Upper lobe of right lung (tissue), 1 donor: Measurements from ENCODE around the gene TRABD2B. TPM values are rescaled to one million over a fixed set of nuclear protein-coding genes. Genes with fewer than 3 reads are reported as not detected.

Experiments
- ATAC-seq: fragments of 200-7000 bp; cut with Tn5 transposase; one replicate; pipeline ENCODE4 v1.9.1; 2020; ENCODE audit warnings: mild to moderate bottlenecking, moderate library complexity
- DNase-seq: peaks from one replicate; pipeline ENCODE4 v3.0.0-alpha.2; 2020
- H3K27ac ChIP-seq: fragments of 200-600 bp; one replicate; pipeline ENCODE4 v1.8.0; 2022
- H3K27me3 ChIP-seq: fragments of 200-600 bp; one replicate; pipeline ENCODE4 v1.8.0; 2022; ENCODE audit warnings: mild to moderate bottlenecking
- H3K36me3 ChIP-seq: fragments of 200-600 bp; one replicate; pipeline ENCODE4 v1.8.0; 2022
- H3K4me1 ChIP-seq: fragments of 200-600 bp; one replicate; pipeline ENCODE4 v1.8.0; 2022
- H3K4me3 ChIP-seq: fragments of 200-600 bp; one replicate; pipeline ENCODE4 v1.8.0; 2022; ENCODE audit warnings: mild to moderate bottlenecking
- H3K9me3 ChIP-seq: fragments of 200-600 bp; one replicate; pipeline ENCODE4 v1.8.0; 2022
- intact Hi-C: fragments of 100-400 bp; cut with DNase I; formaldehyde crosslinking; loops from one replicate; pipeline ENCODE4 v1.11.0; 2022
- total RNA-seq: library from RNA; stranded (reverse); fragmentation: NEBNext Ultra II Directional; extraction: Animal tissue kit (Norgen Biotek cat#: 25700); gene quantifications from one replicate; pipeline ENCODE4 v1.2.1, GENCODE V29; 2021
- TF ChIP-seq, protein P1 (sequence below): fragments of 200-600 bp; IDR thresholded peaks from one replicate; pipeline ENCODE4 v1.8.0; 2022; ENCODE audit warnings: antibody characterized with exemption
- donor health status: DM: no; HTN: yes; CAD: no; lungs with severe emphysema.

TRABD2B gene
- total RNA-seq, 1 donor from 2014 or later: 1.2 TPM

DNA sequence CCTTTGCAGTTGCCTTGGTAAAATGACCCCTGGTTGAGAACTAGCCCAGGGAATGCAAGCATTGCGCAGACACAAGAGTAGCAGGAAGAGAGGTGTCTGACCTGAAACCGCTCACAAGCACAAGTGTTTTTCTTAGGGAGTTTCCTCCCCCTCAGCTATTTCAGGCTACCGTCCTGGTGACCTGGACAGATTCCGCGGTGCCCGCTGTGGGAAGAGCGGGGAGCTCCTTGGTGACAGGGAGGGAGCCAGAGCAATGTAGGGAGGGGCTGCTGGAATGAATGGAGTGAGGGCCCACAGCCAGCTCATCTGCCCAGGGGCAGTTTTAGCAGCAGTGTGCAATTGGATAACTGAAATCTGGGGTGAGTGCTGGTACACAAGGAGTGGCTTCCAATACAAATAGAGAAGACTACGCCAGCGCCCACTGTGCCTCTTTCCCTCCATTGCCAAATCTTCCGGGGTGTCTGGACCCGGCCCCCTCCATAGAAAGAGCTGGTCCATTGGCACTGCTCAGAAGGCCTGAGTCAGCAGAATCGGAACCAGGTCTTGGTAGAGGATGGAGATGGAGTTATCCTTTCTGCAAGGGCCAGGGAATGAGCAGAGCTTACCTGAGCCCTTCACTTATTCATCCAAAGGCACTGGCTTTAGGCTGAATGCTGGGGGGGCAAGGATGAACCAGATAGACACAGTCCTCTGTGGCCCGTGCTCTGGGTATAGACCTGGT lies 82.8 kb downstream of the TRABD2B start:
- no peaks in the 10 kb centered on the region for H3K36me3 ChIP-seq
- intact Hi-C loops: no loop called here
- ATAC-seq (peak; percentile 54), DNase-seq (no peak)
- no peaks in the 10 kb centered on the region for H3K27me3 ChIP-seq
- no peaks in the 10 kb centered on the region for H3K9me3 ChIP-seq
- H3K27ac ChIP-seq: no peak overlapping the region
- peaks cover 8% of the 10 kb centered on the region for H3K4me1 ChIP-seq
- no peak overlapping the region for H3K4me3 ChIP-seq
- TF ChIP-seq, protein P1, sequence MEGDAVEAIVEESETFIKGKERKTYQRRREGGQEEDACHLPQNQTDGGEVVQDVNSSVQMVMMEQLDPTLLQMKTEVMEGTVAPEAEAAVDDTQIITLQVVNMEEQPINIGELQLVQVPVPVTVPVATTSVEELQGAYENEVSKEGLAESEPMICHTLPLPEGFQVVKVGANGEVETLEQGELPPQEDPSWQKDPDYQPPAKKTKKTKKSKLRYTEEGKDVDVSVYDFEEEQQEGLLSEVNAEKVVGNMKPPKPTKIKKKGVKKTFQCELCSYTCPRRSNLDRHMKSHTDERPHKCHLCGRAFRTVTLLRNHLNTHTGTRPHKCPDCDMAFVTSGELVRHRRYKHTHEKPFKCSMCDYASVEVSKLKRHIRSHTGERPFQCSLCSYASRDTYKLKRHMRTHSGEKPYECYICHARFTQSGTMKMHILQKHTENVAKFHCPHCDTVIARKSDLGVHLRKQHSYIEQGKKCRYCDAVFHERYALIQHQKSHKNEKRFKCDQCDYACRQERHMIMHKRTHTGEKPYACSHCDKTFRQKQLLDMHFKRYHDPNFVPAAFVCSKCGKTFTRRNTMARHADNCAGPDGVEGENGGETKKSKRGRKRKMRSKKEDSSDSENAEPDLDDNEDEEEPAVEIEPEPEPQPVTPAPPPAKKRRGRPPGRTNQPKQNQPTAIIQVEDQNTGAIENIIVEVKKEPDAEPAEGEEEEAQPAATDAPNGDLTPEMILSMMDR: no peak

DNA sequence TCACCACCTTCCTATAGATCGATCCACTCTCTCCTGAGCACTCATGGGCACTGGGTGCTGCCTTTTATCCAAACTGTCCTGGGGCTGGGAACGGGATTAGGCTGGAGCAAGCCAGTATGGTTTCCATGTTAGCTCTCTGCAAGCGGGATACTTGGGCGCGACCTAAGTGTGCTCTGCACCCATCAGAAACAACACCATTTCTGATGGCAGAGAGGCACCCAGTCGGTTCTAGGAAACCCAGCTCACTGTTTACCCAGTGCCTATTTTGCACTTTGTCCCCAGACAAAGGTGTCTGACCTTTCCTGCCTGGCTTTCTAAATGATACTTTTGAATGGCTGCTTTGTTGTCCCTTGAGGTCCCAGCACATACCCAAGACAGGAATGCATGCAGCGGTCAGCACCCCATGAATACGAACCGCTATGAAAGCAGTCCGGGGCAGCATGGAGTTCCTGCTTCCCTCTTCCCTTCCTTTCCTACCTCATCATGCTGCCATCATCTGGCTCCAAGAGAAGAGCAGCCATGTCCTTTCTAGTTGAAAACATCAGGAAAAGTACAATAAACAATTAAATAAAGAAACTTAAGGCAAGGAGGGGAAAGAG lies 83.9 kb downstream of the TRABD2B start:
- H3K27me3 ChIP-seq: no peaks in the 10 kb centered on the region
- no peak overlapping the region for H3K27ac ChIP-seq
- DNase-seq (no peak), ATAC-seq (no peak)
- no peaks in the 10 kb centered on the region for H3K9me3 ChIP-seq
- no peak overlapping the region for H3K4me3 ChIP-seq
- TF ChIP-seq, protein P1: no peak
- intact Hi-C loops: no loop called here
- no peaks in the 10 kb centered on the region for H3K4me1 ChIP-seq
- H3K36me3 ChIP-seq: no peaks in the 10 kb centered on the region

DNA sequence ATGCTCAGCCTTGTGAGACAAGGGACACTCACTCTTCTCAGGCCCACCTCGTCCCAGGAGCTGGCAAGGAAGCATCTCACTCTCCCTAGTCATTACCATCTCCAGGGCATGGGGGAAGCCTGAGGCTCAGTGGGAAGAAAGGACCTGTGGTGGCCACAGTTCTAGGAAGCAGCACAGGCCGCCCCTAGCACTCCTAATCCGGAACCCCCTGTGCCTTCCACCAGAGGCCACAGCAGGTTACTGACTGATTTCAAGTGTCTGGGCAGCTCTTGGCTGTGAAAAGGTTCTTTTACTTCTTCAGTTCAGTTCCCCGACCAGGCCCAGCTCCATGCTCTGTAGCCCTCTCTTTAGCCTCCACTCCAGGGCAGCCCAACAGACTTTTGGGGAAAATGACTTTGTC lies 84.4 kb downstream of the TRABD2B start:
- Histone ChIP-seq H3K27me3 (no peaks in the 10 kb centered on the region), H3K4me3 (no peak overlapping the region), H3K4me1 (no peaks in the 10 kb centered on the region), H3K27ac (no peak overlapping the region), H3K9me3 (no peaks in the 10 kb centered on the region), H3K36me3 (no peaks in the 10 kb centered on the region)
- DNase-seq: no peak
- no peak for ATAC-seq
- TF ChIP-seq, protein P1: no peak
- intact Hi-C loops: no loop called here

DNA sequence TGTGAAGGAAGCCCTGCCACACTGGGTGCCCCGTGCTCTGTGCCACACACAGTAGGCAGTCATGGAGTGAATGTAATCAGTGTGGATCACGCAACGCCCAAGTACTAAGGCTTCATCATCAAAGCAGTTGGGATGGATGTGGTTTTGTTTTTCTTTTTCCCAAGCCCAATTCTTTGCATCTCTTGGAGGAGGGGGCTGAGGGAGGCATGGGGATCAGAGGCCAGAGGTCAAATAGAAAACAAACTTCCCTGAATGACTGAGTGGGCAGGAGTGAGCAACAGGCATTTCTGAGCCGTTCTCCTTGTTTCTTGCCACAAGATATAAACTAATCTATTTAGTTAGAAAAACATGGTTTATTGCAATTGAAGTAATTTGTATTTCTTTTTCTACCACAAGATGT lies 85.3 kb downstream of the TRABD2B start:
- TF ChIP-seq, protein P1: no peak
- Histone ChIP-seq H3K36me3 (no peaks in the 10 kb centered on the region), H3K27me3 (no peaks in the 10 kb centered on the region), H3K9me3 (no peaks in the 10 kb centered on the region), H3K27ac (no peak overlapping the region), H3K4me3 (no peak overlapping the region), H3K4me1 (peaks cover 2% of the 10 kb centered on the region)
- intact Hi-C loops: no loop called here
- DNase-seq (no peak), ATAC-seq (no peak)

DNA sequence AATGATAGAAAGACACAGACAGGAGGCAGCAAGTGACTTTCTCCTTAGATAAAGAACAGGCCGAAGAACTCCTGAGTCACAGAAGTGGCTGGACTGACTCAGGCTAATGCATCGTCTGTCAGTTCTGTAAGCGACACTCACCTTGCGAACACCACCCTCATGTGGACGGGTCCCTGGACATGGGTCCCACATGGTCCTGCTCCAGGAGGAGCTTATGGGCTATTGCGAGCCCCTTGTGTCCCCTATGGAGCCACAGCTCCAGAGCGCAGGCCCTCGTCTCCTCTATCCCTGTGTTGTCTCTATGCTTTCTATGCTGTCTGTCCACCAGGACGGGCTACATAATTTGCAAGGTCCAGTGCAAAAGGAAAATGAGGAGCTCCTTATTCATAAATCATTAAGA lies 85.8 kb downstream of the TRABD2B start:
- no peaks in the 10 kb centered on the region for H3K27me3 ChIP-seq
- TF ChIP-seq, protein P1: no peak
- DNase-seq (no peak), ATAC-seq (no peak)
- H3K4me1 ChIP-seq: peaks cover 7% of the 10 kb centered on the region
- no peaks in the 10 kb centered on the region for H3K9me3 ChIP-seq
- H3K4me3 ChIP-seq: no peak overlapping the region
- intact Hi-C loops: no loop called here
- H3K36me3 ChIP-seq: no peaks in the 10 kb centered on the region
- no peak overlapping the region for H3K27ac ChIP-seq
